Kidney tubule cell (primary cell): ENCODE measurements around the gene SPAG6.

Source experiments
- DNase-seq: peaks from one replicate; pipeline ENCODE4 v3.0.0-alpha.2; 2018; ENCODE audit warnings: low spot score

Gene SPAG6

DNA sequence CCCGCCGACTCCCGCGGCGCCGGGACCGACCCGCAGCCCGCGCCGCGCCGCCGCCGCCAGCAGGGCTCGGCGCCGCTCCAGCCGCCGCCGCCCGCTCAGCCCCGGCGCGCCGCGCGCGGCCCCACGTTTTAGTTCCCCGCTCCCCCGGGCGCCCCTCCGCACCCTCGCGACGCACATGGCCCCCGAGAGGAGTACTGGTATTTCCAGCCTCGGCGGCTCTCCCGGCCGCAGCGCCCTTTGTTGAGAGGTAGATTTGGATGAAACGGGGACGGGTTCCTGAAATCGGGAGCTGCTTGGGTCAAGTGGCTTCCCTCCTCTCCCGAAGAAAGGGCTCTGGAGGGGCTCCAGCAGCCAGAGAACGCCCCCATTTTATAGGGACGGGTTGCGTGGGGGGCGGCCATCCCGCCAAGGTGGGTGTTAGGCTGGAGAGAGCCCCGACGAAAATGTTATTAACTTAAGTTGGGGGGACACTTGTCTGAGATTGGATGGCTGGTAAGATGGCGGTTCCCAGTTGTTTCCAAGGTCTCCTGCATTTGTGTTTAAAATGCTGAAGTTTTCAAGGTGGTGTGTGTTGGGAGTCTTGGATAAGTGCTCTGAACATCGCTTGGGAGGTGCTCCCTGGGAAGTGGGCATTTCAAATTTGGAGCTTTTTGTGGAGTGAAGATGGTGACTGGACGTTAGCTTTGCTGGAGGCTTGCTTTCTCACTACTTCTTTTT lies 23.2 kb upstream of the SPAG6 start:
- peak; percentile 32 for DNase-seq

DNA sequence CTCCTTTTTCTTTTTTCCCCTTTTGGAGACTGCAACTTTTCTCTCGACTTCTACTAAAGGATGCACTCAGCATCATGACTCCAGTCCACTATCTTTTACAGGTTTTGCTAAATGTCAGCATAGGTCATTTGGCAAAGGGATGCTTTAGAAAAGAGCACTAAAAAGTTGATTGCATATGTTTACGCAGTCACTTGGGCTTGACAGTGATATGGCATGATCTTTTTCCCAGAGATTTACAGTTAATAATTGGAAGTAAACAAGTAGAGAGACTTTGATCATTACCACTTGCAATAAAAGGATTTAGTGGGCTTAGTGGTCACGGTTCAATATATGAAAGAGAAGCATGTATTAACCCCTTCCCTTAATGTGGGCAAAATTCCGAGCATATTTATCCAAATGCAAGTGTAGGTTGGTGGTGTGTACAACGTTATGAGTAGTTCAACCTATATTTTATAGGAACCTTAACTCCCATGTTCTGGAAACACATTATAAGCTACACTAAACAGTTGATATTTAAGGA lies 22.6 kb upstream of the SPAG6 start:
- no peak for DNase-seq

GRCh38 chr10:22323538-22324305 lies 21.6 kb upstream of the SPAG6 start:
- no peak for DNase-seq

DNA sequence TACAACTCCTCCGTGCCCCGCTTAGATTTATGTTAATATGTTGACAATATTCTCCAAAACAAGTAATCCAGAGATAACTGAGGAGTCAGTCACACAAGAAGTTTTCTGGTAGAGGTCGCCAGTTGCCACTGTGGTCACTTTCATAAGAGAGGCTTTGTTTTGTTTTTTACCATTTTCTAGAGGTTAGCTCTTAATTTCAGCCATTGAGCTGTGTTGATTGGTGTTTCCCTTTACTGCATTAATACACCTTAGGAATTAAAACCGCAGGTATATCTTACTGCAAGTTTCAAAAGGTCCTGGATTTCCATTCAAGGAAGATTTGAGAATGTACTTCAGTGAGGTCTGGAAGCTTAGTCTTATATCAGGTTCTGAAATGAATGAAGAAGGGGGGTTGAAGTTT lies 20.9 kb upstream of the SPAG6 start:
- DNase-seq, result no peak

DNA sequence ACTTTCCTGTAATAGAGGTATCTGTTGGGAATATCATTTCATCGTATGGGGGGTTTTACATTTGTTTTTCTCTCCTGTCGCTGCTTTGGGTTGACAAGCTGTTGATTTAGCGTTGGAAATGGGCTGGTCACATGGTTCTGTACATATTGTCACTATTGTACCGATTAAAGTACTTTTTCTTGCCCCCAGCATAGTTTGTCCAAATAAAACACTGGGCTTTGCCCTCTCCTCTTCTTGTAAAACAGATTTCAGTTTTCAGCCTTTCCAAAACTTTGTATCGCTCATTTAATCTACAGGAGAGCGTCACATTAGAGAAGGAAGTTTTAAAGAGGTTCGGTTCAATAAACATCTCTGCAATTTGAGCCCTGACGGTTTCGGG lies 20.4 kb upstream of the SPAG6 start:
- DNase-seq, result no peak

DNA sequence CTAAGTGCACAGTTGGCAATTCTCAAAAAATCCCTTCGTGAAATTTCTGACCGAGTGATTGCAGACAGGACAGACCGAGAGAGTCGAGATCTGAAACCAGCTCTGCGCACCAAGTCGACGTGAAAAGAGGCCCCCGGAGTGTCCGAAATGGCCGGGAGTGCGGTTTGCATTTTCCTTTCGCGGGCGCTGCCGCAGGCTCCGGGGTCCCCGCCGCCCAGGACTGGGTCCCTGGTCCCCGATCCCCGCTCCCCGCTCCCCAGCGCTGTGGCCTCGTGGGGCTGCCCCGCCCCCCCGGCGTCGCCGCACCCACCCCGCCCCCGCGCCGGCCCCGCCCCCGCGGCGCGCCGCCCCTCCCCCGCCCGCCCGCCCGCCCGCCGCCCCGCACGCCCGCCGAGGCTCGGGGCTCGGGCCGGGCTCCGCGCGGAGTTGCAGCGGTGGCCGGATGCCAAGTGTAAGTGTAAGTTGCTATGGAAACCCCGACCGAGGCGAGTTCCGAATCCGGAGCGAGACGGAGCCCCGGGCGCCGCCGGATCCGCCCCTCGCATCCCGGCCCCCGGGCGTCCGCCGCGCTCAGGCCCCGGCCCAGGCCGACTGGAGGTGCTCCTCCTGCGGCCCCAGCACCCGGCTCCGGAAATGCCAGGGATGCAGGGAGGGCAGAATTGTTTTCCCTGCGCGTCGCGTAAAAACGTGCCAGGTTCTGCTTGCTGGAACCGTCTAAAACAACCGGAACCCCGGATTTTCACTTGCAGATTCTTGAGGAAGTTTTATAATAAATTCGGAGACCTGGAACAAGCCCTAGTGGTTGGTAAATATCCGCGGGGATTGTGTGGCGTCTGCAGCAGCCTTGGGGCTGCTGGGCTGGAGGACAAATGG lies 19.8 kb upstream of the SPAG6 start:
- DNase-seq, result peak; percentile 73

DNA sequence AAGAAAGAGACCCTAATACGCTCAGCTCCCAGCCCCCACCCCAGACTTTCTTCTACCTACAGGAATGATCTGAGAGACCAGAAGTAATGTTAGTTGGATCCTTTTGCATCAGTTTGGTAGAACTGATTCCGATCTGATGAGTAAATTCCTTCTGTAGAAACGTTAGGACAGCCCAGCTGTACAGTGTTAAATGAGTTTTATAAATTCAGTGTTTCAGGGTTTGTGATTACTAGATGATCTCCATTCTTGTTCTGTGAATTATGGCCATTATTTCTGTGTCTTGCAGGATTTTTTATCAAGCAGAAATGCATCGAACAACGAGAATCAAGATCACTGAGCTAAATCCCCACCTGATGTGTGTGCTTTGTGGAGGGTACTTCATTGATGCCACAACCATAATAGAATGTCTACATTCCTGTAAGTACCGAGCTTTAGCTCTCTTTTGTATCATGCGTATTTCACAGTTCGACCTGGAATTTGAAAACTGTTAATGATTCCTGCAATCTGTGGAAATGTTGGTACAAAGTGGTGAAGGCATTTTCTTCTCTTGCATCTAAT lies 19.1 kb upstream of the SPAG6 start:
- DNase-seq, result no peak

GRCh38 chr10:22329150-22329549 lies 16.1 kb upstream of the SPAG6 start:
- no peak for DNase-seq

GRCh38 chr10:22332116-22332692 lies 13.1 kb upstream of the SPAG6 start:
- DNase-seq, result no peak

GRCh38 chr10:22333167-22333974 lies 11.9 kb upstream of the SPAG6 start:
- no peak for DNase-seq

DNA sequence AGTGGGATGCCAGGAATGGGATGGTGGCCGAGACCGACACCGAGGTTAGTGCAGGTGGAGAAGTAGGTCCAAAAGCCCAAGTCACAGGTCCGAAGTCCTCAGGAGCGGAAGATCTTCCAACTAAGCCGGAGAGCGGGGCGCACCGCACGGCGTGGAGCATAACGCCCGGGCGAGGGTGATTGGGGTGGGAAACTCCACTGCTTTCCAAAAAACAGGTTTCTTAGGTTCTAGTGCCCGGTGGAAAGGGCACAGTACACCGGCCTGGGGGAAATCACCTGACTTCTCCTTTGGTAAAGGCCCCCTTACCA lies 11.4 kb upstream of the SPAG6 start:
- DNase-seq, result no peak

DNA sequence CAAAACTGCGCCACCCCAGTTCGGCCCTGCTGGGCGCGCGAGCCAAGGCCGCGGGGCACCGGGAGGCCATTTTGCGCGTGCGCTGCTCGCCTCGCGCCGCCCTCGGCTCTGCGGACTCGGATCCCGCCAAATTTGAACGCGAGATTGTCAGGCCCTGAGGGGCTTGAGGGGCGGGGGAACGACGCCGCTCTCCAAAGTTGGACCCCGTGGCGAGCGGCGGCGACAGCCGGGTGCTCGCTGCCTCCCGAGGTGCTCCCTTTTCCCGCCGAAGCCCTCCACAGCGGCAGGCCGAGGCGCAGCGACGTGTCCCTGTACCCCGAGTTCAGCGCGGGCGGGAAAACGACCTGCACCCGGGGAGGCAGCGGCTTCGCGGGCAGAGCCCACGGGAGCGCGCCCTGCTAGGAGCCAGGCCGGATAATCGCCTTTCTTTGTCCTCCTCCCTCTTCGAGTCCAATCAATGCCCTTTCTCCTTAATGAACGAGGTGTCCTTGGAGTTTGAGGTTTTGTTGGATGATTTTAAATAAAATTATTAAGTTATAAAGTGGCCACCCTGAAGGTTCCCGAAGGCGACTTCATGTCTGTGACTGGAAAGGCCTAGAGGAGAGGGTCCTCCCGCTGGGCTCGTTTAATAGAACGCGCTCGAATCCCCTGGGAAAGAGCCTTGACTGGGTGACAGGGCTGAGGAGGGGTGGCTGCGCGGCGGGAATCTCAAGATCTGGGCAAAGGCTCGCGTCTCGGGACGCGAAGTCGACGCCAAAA lies 10.7 kb upstream of the SPAG6 start:
- no peak for DNase-seq

- DNase-seq, result peak; percentile 37
Observed at GRCh38 chr10:22335173-22335933, 9.9 kb upstream of the SPAG6 start.

- no peak for DNase-seq
Observed at GRCh38 chr10:22338185-22338900, 7.0 kb upstream of the SPAG6 start.

DNA sequence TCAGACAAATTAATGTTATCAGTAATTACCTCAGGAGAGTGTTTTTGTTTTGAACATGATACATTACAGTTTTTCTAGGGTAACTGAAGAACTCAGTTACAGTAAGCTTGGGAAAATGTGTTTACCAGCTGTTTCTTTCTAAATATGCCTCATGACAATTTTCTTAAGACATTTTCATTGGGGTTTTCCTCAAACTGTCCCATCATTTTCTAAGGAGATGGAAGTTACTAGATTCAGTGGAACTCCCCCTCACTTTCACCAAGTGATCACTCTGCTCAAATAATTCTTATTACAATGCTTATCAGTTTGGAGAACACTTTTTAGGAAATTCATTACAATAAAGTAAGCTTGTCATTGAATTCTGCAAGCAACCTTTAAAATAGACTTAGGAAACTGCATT lies 6.4 kb upstream of the SPAG6 start:
- no peak for DNase-seq

GRCh38 chr10:22339761-22340328 lies 5.5 kb upstream of the SPAG6 start:
- no peak for DNase-seq

GRCh38 chr10:22340329-22341189 lies 4.7 kb upstream of the SPAG6 start:
- DNase-seq, result peak; percentile 82
